Activated naive CD8-positive, alpha-beta T cell treated with anti-CD3 and anti-CD28 coated beads for 36 hours (primary cell): Measurements from ENCODE around the gene DOCK1. TPM values are rescaled to one million over a fixed set of nuclear protein-coding genes. Genes with fewer than 3 reads are reported as not detected.
"Not testable (repeated sequence)": the region's sequence is repeated elsewhere in the genome, so short reads cannot be mapped to it uniquely, and the experiment has no call there.

ENCODE experiments used
- DNase-seq: peaks from one replicate; pipeline ENCODE4 v3.0.0; 2021
- H3K27ac Mint-ChIP-seq: one replicate; pipeline ENCODE4 v1.8.0; 2022; ENCODE audit warnings: mild to moderate bottlenecking, moderate library complexity, mixed read lengths
- H3K27me3 Mint-ChIP-seq: one replicate; pipeline ENCODE4 v1.8.0; 2022; ENCODE audit warnings: mild to moderate bottlenecking, mixed read lengths
- H3K36me3 Mint-ChIP-seq: one replicate; pipeline ENCODE4 v1.8.0; 2021; ENCODE audit warnings: mild to moderate bottlenecking, mixed read lengths
- H3K4me1 Mint-ChIP-seq: one replicate; pipeline ENCODE4 v1.8.0; 2021; ENCODE audit warnings: mixed read lengths
- H3K4me3 Mint-ChIP-seq: one replicate; pipeline ENCODE4 v1.8.0; 2022; ENCODE audit warnings: mild to moderate bottlenecking, moderate library complexity, mixed read lengths
- H3K9me3 Mint-ChIP-seq: one replicate; pipeline ENCODE4 v1.8.0; 2022; ENCODE audit warnings: mixed read lengths
- total RNA-seq, 2 experiments: library from RNA; stranded (reverse); gene quantifications; one replicate each; pipeline ENCODE4 v1.2.3, GENCODE V29; 2021

DOCK1 gene
- total RNA-seq, 2 experiments from 2014 or later, result 0.76 to 0.95 TPM

DNA sequence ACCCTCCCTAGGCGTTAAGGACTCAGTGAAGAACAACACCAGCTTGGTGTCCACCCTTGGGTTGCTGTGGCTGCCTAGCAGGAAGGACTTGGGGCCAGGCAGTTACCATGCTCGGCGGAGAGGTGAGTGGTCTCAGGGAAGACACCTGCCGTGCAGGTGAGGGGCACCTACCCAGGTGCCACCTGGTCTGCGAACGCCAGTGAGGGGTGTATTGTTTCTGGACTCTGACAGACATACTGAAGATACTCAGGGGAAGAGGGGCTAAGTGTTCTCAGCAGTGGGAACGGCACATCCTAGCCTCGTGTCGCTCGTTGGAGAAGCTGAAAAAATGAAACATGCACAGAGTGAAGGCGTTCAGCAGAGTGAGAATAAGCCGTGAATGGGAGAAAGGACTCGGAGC lies 22.6 kb downstream of the DOCK1 start:
- no peak for DNase-seq
- Mint-ChIP-seq H3K4me1 (no peaks in the 10 kb centered on the region), H3K36me3 (no peaks in the 10 kb centered on the region), H3K27me3 (no peaks in the 10 kb centered on the region), H3K9me3 (no peaks in the 10 kb centered on the region), H3K4me3 (no peak overlapping the region), H3K27ac (no peak overlapping the region)

DNA sequence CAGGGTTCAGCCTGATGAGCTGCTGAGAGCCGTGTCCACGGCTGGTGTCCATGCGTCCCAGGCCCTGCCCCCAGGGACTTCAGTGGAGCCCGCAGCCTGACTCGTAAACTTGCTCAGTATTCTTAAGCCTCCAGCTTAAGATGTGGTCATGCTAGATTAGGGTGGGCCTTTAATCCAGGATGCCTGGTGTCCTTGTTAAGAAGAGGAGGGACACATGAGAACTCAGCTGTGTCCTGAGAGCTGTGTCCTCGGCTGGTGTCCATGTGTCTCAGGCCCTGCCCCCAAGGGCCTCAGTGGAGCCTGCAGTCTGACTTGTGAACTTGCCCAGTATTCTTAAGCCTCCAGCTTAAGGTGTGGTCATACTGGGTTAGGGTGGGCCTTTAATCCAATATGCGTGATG lies 23.0 kb downstream of the DOCK1 start:
- no peaks in the 10 kb centered on the region for H3K27me3 Mint-ChIP-seq
- H3K27ac Mint-ChIP-seq, result no peak overlapping the region
- no peaks in the 10 kb centered on the region for H3K36me3 Mint-ChIP-seq
- no peaks in the 10 kb centered on the region for H3K4me1 Mint-ChIP-seq
- H3K9me3 Mint-ChIP-seq, result no peaks in the 10 kb centered on the region
- no peak overlapping the region for H3K4me3 Mint-ChIP-seq
- DNase-seq, result no peak

DNA sequence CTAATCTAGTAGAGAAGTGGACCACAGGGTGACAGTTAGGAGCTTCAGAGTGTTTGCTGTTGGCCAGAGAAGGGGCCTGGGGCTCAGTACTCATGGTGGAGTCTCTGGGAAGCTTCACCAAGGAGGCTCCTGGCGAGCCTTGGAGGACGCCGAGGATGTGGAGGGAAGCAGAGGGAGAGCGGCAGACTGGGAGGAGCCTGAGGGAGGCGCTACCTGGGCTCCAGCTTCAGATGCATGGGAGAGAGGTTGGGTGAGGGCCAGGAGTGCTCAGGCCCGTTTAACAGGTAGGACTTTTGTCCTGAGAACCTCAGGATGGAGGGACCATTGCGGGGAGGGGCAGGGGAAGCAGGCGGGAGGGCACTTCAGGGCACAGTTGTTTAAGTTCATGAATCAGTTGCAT lies 24.2 kb downstream of the DOCK1 start:
- Mint-ChIP-seq H3K27me3 (no peaks in the 10 kb centered on the region), H3K27ac (peak overlapping the region; percentile 16), H3K4me1 (no peaks in the 10 kb centered on the region), H3K9me3 (no peaks in the 10 kb centered on the region), H3K36me3 (no peaks in the 10 kb centered on the region), H3K4me3 (no peak overlapping the region)
- no peak for DNase-seq

DNA sequence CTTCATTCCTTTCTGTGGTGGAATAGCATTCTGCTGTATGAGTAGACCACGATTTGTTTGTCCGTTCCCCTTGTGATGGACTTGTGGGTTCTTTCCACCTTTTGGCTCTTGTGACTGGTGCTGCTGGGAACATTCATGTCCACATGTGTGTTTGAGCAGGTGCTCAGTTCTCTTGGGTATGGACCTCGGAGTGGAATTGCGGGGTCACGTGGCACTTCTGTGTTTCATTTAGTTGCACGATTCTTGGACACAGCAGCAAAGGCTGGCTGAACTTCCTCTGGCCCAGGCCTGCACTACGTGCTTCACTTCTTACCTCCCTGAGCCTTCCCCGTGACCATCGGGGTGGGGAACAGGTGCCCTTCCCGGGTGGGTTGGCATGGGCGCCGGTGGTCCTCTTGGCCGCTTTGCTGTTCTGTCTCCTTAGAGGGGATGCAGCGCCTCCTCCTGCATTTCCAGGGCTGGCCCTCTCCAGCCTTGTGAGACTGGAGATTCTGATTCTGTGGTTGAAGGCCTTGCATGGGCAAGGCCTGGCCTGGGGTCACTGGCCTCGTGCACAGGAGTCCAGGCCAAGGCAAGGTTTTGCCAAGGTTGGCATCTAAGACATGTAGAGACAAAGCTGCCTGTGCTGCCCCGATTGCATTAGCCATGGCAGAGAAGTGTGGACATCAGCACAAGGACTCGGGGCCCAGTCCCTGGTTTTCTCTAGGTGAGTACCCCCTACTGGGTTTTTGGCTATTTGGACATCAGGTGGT lies 25.1 kb downstream of the DOCK1 start:
- H3K4me1 Mint-ChIP-seq, result no peaks in the 10 kb centered on the region
- DNase-seq, result no peak
- H3K36me3 Mint-ChIP-seq, result no peaks in the 10 kb centered on the region
- H3K27ac Mint-ChIP-seq, result no peak overlapping the region
- no peaks in the 10 kb centered on the region for H3K9me3 Mint-ChIP-seq
- no peaks in the 10 kb centered on the region for H3K27me3 Mint-ChIP-seq
- no peak overlapping the region for H3K4me3 Mint-ChIP-seq

DNA sequence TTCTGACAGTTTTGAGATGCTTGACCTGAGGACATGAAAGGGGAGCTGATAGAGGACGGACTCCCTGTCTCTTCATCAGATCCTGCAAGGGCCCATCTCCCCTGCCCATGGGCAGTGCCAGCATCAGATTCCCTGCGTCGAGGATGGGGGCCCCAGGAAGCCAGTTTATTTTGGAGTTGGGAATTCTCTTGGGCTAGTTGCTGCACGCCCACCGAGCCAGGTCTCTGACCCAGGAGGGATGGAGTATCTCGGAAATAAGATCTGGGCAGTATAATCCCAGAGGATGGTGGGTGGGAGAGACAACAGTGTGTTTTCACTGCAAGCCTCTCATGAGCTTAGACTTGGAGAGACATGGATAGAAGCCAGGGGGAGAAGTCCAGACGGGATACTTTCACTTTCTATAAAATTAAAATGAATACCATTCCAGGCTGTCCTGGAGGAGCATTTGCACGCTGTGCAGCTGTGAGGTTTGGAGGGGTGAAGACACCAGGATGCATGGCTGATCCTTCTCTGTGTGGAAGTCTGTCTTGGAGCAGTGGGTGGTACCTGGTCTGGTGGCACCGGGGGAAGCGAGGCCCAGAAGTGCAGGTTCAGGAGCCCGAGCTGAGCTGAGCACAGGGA lies 25.8 kb downstream of the DOCK1 start:
- H3K27ac Mint-ChIP-seq, result no peak overlapping the region
- no peaks in the 10 kb centered on the region for H3K4me1 Mint-ChIP-seq
- no peaks in the 10 kb centered on the region for H3K36me3 Mint-ChIP-seq
- H3K4me3 Mint-ChIP-seq, result no peak overlapping the region
- no peaks in the 10 kb centered on the region for H3K9me3 Mint-ChIP-seq
- H3K27me3 Mint-ChIP-seq, result no peaks in the 10 kb centered on the region
- no peak for DNase-seq

DNA sequence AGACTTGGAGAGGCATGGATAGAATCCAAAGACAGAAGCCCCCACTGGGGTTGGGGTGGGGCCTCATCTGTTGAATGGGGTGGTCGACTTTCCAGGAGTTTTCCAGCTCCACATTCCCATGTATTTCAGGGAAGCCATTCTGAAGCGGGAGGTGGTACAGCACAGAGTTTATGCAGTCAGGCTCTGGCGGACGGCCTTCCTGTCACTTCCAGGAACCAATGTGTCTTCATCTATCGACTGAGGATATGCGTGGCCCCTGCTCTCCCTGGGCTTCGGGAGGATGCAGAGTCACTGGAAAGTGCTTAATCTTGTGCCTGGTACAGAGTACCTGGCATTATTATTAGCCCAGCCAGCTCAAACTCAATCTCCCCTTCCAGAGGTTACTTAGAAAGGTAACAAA lies 26.3 kb downstream of the DOCK1 start:
- Mint-ChIP-seq H3K27ac (no peak overlapping the region), H3K27me3 (no peaks in the 10 kb centered on the region), H3K4me3 (no peak overlapping the region), H3K4me1 (no peaks in the 10 kb centered on the region), H3K36me3 (no peaks in the 10 kb centered on the region), H3K9me3 (no peaks in the 10 kb centered on the region)
- DNase-seq, result no peak

DNA sequence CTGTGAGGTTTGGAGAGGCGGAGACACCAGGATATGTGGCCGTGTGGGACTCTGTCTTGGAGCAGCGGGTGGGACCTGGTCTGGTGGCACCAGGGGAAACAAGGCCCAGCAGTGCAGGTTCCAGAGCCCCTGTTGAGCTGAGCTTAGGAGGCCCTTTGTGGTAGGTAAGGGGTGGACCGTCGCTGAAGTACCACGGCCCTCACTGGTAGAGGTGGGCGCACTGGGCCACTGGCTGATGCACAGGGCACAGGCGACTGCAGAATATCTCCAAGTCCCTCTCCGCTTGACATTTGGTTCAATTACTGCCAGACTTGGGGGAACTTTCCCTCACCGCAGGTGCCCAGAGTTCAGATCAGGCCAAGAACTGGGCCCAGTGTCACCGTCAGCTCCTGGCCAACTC lies 27.3 kb downstream of the DOCK1 start:
- Mint-ChIP-seq H3K9me3 (no peaks in the 10 kb centered on the region), H3K27ac (no peak overlapping the region), H3K27me3 (no peaks in the 10 kb centered on the region), H3K36me3 (no peaks in the 10 kb centered on the region), H3K4me3 (no peak overlapping the region), H3K4me1 (no peaks in the 10 kb centered on the region)
- no peak for DNase-seq

DNA sequence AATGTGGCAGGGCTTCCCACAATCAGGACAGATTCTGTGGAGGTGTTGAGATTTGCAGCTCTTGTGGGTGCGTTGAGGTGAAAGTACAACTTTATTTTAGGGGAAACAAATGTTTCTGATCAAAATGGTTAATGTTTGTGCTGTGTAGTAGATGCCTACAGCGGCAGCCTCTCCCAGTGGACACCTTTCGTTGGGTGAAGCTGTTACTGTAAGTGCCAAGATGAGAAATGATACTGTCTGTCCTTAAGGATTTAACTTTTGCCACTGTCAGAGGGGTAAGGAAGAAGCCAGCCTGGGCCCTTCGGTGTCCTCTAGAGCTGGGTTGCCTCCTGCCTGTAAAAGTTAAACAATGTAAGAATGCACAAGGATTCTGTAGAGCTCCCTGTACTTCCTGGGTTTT lies 27.9 kb downstream of the DOCK1 start:
- Mint-ChIP-seq H3K4me1 (no peaks in the 10 kb centered on the region), H3K36me3 (no peaks in the 10 kb centered on the region), H3K27ac (no peak overlapping the region), H3K9me3 (no peaks in the 10 kb centered on the region), H3K27me3 (no peaks in the 10 kb centered on the region), H3K4me3 (no peak overlapping the region)
- no peak for DNase-seq

DNA sequence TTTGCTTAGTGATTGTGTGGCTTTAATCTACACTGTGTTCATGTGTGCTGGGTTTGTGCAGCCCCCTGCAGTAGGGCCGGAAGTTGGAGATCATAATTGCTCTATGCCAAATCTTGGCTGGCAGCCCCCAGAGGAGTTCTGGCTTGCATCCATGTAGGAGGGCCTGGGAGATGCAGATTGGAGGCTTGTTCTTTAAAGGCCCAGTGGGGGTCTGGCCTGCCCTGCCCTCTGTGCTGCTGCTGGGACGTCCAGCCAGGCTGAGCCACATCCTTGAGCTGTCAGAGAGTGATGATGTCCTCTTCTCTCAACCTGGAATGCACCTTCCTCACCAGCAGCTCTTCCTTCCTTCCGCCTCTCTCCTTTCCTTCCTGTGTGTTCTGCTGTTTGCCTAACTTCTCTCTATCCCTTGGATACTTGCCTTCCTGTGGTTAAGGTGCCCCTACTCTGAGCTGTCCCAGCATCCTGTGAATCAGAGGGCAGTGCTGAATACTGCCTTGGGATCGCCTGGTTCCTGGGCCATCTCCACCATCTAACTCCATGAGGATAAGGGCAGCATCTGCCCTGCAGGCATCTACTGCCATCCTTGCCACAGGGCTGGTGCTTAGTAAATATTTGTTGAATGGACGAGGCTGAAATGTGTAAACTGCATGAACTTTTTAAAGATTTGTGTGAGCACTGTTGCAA lies 30.2 kb downstream of the DOCK1 start:
- H3K9me3 Mint-ChIP-seq, result no peaks in the 10 kb centered on the region
- no peaks in the 10 kb centered on the region for H3K4me1 Mint-ChIP-seq
- no peak overlapping the region for H3K4me3 Mint-ChIP-seq
- no peaks in the 10 kb centered on the region for H3K36me3 Mint-ChIP-seq
- DNase-seq, result no peak
- no peaks in the 10 kb centered on the region for H3K27me3 Mint-ChIP-seq
- no peak overlapping the region for H3K27ac Mint-ChIP-seq

DNA sequence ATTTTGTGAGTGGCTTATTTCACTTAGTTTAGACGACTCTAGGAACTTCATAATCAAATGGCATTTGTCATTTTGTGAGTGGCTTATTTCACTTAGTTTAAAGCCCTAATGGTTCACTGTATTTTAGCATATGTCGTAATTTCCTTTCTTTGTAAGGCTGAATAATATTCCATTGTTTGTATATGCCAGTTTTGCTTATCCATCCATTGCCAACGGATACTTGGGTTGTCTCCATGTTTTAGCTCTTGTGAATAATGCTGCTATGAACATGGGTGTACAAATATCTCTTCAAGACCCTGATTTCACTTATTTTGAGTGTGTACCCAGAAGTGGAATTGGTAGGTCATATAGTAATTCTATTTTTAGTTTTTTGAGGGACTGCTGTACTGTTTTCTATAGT lies 31.8 kb downstream of the DOCK1 start:
- H3K36me3 Mint-ChIP-seq, result no peaks in the 10 kb centered on the region
- H3K9me3 Mint-ChIP-seq, result no peaks in the 10 kb centered on the region
- no peak overlapping the region for H3K4me3 Mint-ChIP-seq
- no peak for DNase-seq
- H3K27me3 Mint-ChIP-seq, result no peaks in the 10 kb centered on the region
- H3K4me1 Mint-ChIP-seq, result no peaks in the 10 kb centered on the region
- no peak overlapping the region for H3K27ac Mint-ChIP-seq

DNA sequence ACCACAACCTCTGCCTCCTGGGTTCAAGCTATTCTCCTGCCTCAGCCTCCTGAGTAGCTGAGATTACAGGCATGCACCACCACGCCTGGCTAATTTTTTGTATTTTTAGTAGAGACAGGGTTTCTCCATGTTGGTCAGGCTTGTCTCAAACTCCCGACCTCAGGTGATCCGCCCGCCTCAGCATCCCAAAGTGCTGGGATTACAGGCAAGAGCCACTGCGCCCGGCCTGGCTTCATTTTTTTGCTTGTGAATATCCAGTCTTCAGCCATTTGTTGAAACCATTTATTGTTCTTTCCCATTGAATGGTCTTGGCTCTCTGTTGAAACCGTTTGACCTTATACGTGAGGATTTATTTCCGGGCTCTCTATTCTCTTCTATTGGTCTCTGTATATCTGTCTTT lies 32.9 kb downstream of the DOCK1 start:
- H3K36me3 Mint-ChIP-seq, H3K27ac Mint-ChIP-seq, H3K9me3 Mint-ChIP-seq, DNase-seq, H3K27me3 Mint-ChIP-seq, H3K4me1 Mint-ChIP-seq, H3K4me3 Mint-ChIP-seq: not testable (repeated sequence)

DNA sequence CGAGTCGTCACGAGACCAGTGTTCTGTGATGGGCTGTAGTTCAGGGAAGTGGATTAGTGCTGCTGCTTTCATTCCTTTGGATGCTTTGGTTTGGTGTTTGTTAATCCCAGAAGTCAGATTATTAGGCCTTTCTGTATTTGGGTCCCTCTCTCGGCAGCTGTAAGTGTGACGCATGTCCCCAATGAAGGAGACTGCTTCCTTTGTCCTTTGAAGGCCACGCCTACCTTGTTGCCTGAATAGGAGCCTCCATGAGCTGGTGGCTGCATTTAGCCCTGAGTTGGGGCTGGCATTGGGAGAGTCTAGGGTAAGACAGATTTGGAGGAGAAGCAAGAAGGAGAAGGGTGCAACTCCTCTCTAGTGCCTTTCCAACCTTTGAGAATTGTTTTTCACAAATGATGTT lies 34.5 kb downstream of the DOCK1 start:
- H3K4me3 Mint-ChIP-seq, result no peak overlapping the region
- H3K27ac Mint-ChIP-seq, result no peak overlapping the region
- H3K36me3 Mint-ChIP-seq, result peaks cover 1% of the 10 kb centered on the region
- no peaks in the 10 kb centered on the region for H3K27me3 Mint-ChIP-seq
- no peaks in the 10 kb centered on the region for H3K4me1 Mint-ChIP-seq
- no peak for DNase-seq
- H3K9me3 Mint-ChIP-seq, result no peaks in the 10 kb centered on the region

DNA sequence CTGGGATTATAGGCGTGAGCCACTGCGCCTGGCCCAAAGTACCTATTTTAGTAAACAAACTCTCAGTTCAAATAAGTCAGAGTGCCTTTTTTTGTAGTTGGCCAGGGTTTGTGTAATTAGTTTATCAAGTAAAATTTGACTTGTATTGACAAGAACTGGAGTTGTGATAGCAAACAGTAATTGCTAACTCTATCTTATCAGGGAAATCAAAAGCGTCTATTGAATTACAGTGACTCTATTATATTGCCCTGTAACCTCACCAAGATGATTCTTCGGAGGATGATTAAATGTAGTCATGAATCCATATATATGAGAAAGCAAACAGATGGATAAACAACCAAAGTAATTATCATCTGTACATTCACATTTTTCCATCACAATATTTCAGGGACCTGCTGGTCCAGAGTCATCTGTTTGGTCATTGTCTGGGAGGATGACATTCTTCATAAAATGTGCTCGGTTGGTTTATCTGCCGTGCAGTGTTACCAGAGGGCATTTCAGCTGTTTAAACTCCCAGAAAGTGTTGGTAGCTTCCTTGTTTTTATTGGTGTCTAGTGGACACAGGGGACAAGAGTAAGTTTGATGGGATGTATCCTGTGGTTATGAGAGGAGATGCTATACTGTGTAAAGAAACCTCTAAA lies 35.6 kb downstream of the DOCK1 start:
- DNase-seq, result no peak
- H3K4me1 Mint-ChIP-seq, result no peaks in the 10 kb centered on the region
- H3K27ac Mint-ChIP-seq, result no peak overlapping the region
- H3K27me3 Mint-ChIP-seq, result no peaks in the 10 kb centered on the region
- peaks cover 1% of the 10 kb centered on the region for H3K36me3 Mint-ChIP-seq
- no peaks in the 10 kb centered on the region for H3K9me3 Mint-ChIP-seq
- H3K4me3 Mint-ChIP-seq, result no peak overlapping the region

DNA sequence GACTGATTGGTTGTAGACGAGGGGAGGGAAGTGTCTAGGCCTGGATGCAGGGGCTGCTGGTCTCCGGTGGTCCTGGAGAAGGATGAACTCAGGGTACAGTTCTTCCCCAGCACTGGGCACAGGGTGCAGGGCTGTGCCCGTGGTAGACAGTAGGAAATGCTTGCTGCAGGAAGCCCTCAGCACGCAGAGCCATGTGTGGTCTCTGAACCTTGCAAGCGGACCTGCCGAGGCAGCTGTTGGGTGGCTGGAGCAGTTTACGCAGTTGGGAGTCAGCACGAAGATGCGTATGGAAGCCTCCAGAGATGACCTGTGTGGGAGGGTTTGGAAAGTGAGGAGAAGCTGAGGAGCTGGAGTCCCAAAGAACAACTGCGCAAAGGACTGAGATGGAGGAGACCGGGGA lies 39.0 kb downstream of the DOCK1 start:
- no peak overlapping the region for H3K4me3 Mint-ChIP-seq
- peaks cover 1% of the 10 kb centered on the region for H3K36me3 Mint-ChIP-seq

DNA sequence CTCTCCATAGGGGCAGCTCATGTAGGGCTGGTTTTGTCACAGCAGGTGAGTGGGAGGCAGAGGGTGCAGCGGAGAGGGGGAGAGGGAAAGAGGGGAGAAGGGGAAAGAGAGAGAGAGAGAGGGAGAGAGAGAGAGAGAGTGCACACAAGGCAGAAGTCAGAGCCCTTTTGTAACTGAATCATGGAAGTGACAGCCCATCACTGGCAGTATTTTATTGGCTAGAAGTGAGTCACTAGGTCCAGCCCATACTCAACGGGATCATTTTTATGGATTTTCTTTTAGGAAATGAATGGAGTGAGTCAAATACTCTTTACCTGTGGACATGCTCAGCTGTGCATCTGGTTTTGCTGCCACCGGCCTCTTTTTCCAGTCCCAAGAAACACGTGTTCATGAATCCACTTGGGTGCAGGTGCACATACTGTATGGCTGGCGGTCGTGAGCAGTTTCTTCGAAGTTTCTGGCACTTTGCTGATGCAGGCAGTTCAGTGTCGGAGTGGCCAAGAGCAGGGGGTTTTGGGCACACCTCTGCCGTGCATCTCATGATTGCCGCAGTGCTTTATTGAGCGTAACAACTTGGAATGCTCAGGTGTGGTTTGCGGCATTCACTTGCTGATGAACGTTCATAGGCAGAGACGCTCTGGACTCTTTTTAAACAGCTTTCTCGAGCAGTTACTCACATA lies 40.3 kb downstream of the DOCK1 start:
- no peak overlapping the region for H3K27ac Mint-ChIP-seq
- H3K27me3 Mint-ChIP-seq, result no peaks in the 10 kb centered on the region
- H3K9me3 Mint-ChIP-seq, result no peaks in the 10 kb centered on the region
- H3K4me1 Mint-ChIP-seq, result no peaks in the 10 kb centered on the region
- DNase-seq, result no peak
- no peak overlapping the region for H3K4me3 Mint-ChIP-seq
- peaks cover 1% of the 10 kb centered on the region for H3K36me3 Mint-ChIP-seq

More for the DNA sequence above, 39.0 kb downstream of the DOCK1 start:
- Mint-ChIP-seq H3K4me1 (no peaks in the 10 kb centered on the region), H3K9me3 (no peaks in the 10 kb centered on the region), H3K27ac (no peak overlapping the region), H3K27me3 (no peaks in the 10 kb centered on the region)
- no peak for DNase-seq
